ENCODE results near the gene TSPEAR. TPM values are rescaled to one million over a fixed set of nuclear protein-coding genes. Genes with fewer than 3 reads are reported as not detected.

The TSPEAR gene
- total and polyA plus RNA-seq, 9 of the 15 experiments (the other 6 are each of a cell fraction or from before 2014, with no cell fraction given) = not detected

GRCh38 chr21:44464351-44464750 lies 247.0 kb downstream of the TSPEAR start (continued):
- TF ChIP-seq ARHGAP35 (IDR thresholded peaks at IDR 0.05; ENCODE audit: partially characterized antibody) (no peak), DEAF1 (CRISPR knock-in tag; IDR thresholded peaks at IDR 0.05) (no peak), MTF1 (CRISPR knock-in tag; IDR thresholded peaks at IDR 0.05; ENCODE audit: borderline replicate concordance) (no peak)

- peaks cover 0 to 21% of the 10 kb centered on the region in 2 experiments; a peak in 1 of 5 replicates for H3K4me1 ChIP-seq (replicated peaks in 1 of 2; ENCODE audit: control insufficient read depth in 2 of 2, insufficient read depth in 2 of 2, low read length in 2 of 2)
- H3K27me3 ChIP-seq (ENCODE audit: control insufficient read depth in 2 of 2, insufficient read depth in 2 of 2, low read length in 2 of 2) = peaks cover 26 to 95% of the 10 kb centered on the region in 2 experiments
- in situ Hi-C loops (cut with MboI) (no loop called here), intact Hi-C loops (cut with micrococcal nuclease) (no loop called here)
- DNase-seq (ENCODE audit: extremely low read depth in 1 of 4, low spot score in 3 of 4) = no peak
- WGBS (ENCODE audit: insufficient coverage, low coverage, missing lambda C conversion rate) = 0% methylated on average over 29 of the region's 30 CpGs
- no peak for FAIRE-seq
- BruUV-seq (replicated peaks) = no TSS peak
- H3K9me1 ChIP-seq (ENCODE audit: control insufficient read depth, insufficient read depth, low read length) = no peaks in the 10 kb centered on the region
- no peak overlapping the region for H2AFZ ChIP-seq (ENCODE audit: low read depth, low read length)
- ChIA-PET CTCF (ENCODE audit: low intra/inter-chr PET ratio) (no interaction called here), POLR2A (interaction anchor here (1.2 kb wide), 1 partner anchor 12 kb away, joined by 3 read pairs; no protein-coding TSS in a partner anchor)
- TF ChIP-seq CAMTA2 (CRISPR knock-in tag; conservative IDR thresholded peaks at IDR 0.05) (no peak), ZNF584 (CRISPR knock-in tag; IDR thresholded peaks at IDR 0.05; ENCODE audit: low read depth) (no peak), SMARCC2 (IDR thresholded peaks at IDR 0.05; ENCODE audit: low read depth) (no peak), NBN (IDR thresholded peaks at IDR 0.05; ENCODE audit: low read depth) (no peak), BACH1 (tag; IDR thresholded peaks at IDR 0.05) (no peak), TEAD2 (tag; IDR thresholded peaks at IDR 0.05) (no peak), CEBPB (tag; IDR thresholded peaks at IDR 0.05) (no peak), RUNX1 (IDR thresholded peaks at IDR 0.05; ENCODE audit: low read depth) (no peak), U2AF1 (optimal IDR thresholded peaks at IDR 0.05; ENCODE audit: low read depth, low read length) (no peak), VEZF1 (CRISPR knock-in tag; IDR thresholded peaks at IDR 0.05) (no peak), CSDE1 (IDR thresholded peaks at IDR 0.05) (no peak), MED1 (CRISPR knock-in tag; IDR thresholded peaks at IDR 0.05; ENCODE audit: borderline replicate concordance) (no peak), HNRNPUL1 (IDR thresholded peaks at IDR 0.05; ENCODE audit: low read length) (no peak), SMAD3 (CRISPR knock-in tag; conservative IDR thresholded peaks at IDR 0.05) (no peak)
- no peak overlapping the region for H3K27ac ChIP-seq (ENCODE audit: extremely low read depth, low read depth, low read length)
- H4K20me1 ChIP-seq (replicated peaks; ENCODE audit: control insufficient read depth, insufficient read depth, low read length) = peaks cover 7% of the 10 kb centered on the region; the same call in 1 of the 2 replicates
- H3K79me2 ChIP-seq (ENCODE audit: control insufficient read depth, insufficient read depth, low read length) = no peaks in the 10 kb centered on the region
- H3K9ac ChIP-seq (ENCODE audit: insufficient read depth in 1 of 2, low read depth in 2 of 2, low read length in 2 of 2) = no peak overlapping the region
- H3K4me2 ChIP-seq (ENCODE audit: insufficient read depth, low read length) = no peak overlapping the region
- ATAC-seq = no peak
- no peak overlapping the region for H3K4me3 ChIP-seq
- no peaks in the 10 kb centered on the region for H3K36me3 ChIP-seq (ENCODE audit: control insufficient read depth, insufficient read depth, low read length)
- no peaks in the 10 kb centered on the region for H3K9me3 ChIP-seq (replicated peaks; ENCODE audit: control insufficient read depth, insufficient read depth, low read depth, low read length)
Measured at GRCh38 chr21:44463724-44464123, 247.6 kb downstream of the TSPEAR start.
